GM18519 (cell line): ENCODE results near the gene RNF40.
"Not testable (repeated sequence)": the region's sequence is repeated elsewhere in the genome, so short reads cannot be mapped to it uniquely, and the experiment has no call there.

Experiments
- ATAC-seq: cut with Tn5 transposase; IDR thresholded peaks from one replicate; pipeline ENCODE4 v1.9.1; 2021; ENCODE audit warnings: mild to moderate bottlenecking, moderate library complexity; ENCODE audit not compliant: unreplicated experiment, low FRiP score

Gene RNF40

DNA sequence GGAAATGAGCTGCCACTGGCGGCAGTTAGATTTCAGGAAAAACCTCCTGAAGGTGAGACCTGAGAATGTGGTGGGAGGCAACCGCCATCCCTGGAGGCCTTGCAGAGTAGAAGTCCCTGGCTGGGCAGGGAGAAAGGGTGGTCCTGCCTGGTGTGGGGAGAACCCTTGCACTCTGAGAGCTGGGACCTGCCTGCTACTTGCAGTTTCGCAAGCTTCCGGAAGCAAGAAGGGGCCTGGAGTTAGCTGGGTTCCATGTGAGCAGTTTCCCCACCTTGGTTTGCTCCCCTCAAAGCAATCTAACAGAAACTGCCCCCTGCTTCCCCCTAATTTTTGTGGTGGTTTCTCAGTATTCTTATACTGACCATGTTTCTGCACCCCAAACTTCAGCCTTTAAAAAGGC is 18.4 kb downstream of the RNF40 start:
- no peak for ATAC-seq

DNA sequence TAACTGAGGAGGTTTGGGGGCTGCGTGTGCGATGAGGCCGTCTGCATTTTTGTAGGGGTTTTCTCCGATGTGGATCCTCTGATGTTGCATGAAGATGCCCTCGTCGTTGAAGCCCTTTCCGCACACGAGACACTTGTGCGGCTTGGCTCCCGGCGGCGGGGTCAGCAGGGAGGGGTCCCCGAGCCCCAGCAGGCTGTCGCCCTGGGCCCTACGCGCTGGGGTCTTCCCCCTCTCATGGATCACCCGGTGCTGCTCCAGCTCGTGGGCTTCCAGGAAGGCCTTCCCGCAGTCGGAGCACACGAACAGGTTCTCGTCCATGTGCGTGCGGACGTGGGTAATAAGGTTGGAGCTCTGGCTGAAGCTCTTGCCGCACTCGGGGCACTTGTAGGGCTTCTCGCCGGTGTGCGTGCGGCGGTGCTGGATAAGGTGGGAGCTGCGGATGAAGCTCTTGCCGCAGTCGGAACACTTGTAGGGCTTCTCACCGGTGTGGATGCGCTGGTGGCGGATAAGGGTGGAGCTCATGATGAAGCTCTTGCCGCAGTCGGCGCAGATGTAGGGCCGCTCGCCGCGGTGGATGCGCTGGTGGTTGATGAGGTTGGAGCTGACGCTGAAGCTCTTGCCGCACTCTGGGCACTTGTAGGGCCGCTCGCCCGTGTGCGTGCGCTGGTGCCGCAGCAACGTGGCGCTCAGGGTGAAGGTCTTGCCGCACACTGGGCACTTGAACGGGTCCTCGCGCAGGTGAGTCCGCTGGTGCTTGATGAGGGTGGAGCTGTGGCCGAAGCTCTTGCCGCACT is 20.6 kb downstream of the RNF40 start:
- ATAC-seq, result no peak

DNA sequence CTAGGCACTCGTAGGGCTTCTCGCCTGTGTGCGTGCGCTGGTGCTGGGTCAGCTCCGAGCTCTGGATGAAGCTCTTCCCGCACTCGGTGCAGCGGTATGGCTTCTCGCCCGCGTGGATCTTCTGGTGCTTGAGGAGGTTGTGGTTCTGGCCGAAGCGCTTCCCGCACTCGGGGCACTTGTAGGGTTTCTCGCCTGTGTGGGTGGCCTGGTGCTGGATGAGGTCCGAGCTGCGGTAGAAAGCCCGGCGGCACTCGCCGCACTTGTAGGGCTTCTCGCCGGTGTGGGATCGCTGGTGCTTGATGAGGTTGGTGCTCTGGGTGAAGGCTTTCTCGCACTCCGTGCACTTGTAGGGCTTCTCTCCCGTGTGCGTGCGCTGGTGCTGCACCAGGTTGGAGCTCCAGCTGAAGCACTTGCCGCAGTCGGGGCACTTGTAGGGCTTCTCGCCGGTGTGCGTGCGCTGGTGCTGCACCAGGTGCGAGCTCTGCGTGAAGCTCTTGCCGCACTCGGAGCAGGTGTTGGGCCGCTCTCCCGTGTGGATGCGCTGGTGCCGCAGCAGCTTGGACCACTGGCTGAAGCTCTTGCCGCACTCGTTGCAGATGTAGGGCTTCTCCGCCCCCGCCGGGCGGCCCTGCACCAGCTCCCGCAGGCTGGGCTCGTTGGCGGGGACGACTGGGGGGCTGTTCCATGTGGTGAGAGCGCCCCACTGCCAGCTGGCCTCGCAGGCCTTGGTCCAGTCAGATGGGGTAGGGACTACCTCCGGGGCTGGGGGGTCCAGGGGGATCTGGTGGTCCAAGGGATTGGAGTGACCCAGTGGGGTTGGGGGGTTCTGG is 21.4 kb downstream of the RNF40 start:
- no peak for ATAC-seq

DNA sequence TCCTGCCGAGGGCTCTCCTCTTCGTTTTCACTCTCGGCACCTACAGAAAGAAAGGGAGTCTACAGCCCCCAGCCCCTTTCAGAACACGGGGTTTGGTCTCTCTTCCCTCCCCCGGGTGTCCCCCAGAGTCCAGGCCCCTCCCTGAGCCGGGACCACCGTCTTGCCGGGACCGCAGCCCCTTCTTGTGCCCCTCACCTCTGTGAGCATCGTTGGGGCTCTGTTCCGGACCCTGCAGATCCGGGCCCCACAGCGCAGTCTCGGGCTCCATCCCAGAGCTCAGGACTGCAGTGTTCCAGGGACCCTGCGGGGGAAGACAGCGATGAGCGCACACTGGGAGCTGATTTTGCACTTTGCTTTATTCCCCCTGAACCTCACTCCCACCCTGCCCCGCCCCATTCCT is 22.1 kb downstream of the RNF40 start:
- no peak for ATAC-seq

DNA sequence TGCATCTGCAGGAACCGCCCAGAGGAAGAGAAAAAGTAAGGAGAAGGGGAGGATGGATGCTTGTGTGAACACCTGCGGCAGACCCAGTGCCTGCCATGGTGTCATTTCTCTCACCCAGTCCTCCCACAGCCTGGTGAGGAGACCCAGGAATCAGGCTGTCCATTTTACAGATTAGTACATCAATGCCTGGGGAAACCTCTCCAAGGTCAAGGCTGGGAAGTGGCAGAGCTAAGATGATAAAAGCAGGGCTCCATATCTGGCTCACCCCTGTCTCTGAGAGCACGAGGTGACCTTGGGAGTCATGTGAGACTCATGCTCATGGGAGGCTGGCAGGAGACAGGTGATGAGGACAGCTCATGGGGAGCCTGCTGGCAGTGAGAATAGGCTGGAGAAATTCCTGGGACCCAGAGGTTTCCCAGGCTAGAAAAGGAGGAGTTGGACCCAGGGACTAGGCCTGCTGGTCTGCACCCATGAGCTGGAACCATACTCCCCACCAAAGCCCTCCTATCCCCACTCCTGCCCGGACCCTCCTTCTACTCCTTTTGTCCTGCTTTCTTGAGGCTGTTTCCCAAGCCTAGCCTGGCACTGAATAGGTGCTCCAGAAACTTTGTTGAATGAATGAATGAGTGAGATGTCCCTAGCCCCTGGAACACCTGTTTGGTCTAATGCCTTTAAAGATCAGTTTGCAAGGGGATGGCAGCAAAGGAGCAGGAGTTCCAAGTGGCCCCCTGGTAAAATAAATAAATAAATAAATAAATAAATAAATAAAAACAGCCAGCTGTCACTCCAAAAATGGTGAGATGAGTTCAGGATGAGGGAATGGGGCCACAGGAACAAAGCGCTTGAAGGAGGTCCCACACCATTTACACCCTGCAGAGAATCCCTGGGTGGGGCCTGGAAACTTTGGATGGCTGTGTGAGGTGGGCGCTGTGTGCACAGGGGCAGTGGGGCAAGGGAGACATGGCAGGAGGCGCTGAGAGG is 23.3 kb downstream of the RNF40 start:
- ATAC-seq, result no peak

DNA sequence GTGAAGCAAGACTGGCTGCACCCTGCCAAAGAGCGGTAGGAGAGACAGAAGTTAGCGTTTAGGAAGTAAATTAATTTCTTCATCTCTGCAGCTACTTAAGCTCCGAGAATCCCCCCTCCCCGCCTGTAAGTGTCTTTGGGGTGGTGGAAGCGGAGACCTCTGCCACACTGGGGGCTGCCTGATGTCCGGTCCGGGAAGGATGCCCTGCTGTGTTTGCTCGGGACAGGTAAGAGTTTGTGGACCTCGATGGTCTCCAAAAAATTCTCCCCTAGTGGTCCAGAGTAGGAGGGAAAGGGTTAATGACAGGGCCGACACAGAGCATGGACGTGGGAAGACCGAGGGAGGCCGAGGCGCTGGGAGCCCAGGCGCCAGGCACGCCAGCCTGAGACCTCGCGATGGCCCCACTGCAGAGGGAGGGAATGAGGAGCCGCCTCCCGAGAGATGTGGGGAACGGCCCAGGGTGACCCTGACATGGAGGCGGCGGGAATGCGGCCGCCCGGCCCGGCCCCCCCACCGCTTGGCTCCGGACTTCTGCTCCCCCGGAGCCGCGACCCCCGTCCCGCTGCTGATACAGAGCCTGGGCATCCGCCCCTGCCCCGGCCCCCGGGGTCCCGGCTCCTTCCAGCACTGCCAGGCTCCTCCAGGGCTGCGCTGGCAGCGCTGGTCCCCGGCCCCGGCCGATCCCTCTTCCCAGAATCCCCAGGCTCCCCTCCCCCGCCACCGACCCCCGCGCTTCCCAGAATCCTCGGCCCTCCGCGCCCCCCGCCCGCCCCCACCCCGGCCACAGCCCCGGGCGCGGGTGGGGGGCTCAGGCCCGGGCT is 24.2 kb downstream of the RNF40 start:
- no peak for ATAC-seq

DNA sequence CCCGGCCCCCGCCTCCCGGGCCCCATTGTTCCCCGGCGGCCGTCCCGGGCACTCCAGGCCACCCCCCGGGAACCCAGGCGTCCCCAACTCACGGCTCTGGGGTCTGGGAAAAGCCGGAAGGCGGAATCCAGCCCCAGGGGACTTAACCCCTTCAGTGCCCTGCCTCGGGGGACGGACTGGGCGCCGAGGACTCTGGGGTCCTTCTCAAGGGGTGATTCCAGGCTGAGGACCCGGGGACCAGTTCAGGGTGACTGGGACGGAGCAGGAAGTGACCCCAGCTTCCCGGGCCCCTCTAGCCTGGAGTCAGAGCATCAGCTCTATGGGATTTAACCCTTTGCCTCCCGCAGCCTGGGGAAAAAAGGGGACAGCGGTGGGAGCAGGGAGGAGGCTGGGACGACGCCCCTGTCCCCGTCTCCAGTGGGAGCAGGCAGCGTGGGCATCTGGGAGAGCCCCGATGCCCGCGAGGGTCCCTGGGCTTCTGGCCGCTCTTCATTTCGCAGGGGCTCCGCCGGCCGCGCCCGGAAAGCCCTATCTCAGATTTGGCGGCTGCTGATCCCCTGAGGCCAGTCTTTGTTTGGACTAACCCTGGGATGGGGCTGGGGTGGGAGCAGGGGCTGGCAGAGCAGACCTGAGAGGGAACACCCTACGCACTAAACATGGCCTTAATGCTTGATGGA is 25.0 kb downstream of the RNF40 start, which contains the start of gene ZNF629:
TSS of gene ZNF629 (minus strand) at position 270 of the 677 bp plus-strand sequence. CDS start 2,723 bp downstream, outside the sequence.
- no peak for ATAC-seq

DNA sequence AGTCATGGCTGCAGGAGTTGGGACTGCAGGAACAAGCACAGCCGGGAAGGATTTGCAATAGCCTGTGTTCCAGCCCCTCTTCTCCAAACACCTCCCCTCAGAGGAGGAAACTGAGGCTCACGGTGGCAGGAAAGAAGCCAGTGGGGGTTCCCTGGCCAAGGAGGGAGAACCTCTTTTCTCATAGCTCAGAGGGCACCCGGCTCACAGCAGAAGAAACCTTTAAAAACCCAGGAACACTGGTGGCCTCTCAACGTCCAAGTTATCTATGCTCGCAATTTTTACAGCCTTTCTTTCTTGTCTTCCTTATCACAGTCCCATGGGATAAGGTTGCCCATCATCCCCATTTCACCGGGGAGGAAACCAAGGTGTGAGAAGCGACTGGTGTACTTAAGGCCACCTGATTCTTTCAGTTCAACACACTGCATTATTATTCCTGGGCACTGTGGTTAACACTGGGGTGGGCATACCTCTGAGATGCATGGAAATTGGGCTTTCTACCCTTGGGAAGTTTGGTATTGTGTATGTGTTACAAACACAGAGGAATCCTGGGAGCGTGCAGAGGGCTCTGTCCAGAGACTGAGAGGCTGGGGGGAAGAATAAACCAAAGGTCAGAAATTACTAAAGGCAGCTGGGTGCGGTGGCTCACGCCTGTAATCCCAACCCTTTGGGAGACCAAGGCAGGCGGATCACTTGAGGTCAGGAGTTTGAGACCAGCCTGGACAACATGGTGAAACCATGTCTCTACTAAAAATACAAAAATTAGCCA is 25.7 kb downstream of the RNF40 start:
- no peak for ATAC-seq

DNA sequence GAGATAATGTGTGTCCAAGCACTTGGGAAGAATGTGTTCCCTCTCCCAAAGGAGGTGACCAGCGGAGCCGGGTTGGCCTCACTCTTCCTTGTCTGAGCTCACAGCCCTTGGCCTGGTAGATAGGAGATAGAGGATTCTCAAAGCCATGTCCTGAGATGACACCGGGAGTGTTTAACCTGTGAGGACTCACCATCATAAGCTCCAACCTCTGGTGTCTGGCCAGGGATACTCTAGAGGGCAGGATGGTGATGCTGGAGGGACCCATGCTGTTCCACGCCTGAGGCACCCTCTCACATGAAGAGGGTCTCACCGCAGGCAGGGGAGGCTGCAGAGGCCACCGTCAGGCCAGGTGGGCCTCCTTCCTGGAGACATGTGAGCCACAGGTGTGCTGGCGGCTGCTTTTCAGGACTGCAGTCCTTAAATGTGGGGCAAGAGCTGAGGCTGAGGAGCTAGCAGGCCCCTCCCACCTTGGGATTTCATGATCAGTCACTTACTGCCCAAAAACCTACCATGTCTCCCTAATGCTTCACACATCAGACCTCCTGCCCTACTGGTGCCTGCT is 31.5 kb downstream of the RNF40 start:
- no peak for ATAC-seq

DNA sequence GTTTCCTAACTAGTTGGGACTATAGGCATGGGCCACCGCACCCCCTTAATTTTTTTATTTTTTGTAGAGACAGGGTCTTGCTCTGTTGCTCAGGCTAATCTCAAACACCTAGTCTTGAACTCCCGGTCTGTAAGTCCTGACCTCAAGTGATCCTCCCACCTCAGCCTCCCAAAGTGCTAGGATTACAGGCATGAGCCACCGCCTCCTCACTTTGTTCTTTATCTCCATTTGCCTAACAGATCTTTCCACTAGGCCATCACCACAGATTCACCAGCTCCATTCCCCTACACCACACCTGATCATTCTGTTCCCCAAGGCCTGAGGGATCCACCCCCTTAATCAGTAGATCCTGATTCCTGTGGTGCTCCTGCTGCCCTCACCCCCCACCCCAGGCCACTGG is 32.5 kb downstream of the RNF40 start:
- no peak for ATAC-seq

DNA sequence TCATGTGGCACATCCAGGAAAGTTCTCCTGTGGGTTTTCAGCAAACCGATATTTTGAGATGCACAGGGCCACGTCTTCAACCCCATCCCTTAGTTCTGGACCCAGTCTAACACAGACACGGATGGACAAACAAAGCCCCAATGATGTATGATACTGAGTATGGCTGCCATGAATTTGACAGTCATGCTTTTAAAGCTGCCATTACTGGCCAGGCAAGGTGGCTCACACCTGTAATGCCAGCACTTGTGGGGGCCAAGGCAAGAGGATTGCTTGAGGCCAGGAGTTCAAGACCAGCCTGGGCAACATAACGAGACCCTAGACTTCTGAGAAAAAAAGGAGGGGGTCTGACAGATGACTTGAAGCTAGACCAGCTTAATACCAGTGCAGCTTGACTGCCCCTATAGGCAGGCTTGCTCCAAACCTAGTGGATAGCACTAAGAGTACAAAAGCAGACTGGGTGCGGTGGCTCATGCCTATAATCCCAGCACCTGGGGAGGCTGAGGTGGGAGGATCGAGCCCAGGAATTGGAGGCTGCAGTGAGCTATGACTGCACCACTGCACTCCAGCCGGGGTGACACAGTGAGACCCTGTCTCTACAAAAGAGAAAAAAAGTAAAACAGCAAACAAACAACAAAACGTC is 35.7 kb downstream of the RNF40 start:
- no peak for ATAC-seq

DNA sequence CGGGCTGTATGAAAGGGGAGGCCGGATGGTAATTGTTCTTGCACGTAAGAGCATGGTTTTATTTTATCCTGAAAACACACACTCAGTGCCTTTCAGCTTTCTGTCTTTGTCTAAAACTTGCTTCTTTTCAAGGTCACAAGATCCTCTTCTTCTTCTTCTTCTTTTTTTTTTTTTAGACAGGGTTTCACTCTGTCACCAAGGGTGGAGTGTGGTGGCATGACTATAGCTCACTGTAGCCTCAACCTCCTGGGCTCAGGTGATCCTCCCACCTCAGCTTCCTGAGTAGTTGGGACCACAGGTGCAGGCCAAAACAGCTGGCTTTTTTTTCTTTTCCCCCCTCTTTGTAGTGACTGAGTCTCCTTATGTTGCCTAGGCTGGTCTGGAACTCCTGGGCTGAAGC is 40.8 kb downstream of the RNF40 start:
- no peak for ATAC-seq

DNA sequence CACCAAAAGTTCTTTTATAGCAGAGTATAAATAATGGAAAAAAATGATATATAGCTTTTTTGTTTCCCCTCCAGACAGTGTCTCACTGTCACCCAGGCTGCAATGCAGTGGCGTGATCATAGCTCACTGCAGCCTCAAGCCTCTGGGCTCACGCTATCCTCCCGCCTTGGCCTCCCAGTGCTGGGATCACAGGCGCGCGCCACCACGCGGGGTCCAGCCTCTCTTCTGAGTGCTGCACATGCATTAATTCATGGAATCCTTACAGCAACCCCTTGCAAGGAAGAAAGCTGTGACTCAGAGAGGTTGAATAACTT is 42.9 kb downstream of the RNF40 start:
- ATAC-seq, result no peak

DNA sequence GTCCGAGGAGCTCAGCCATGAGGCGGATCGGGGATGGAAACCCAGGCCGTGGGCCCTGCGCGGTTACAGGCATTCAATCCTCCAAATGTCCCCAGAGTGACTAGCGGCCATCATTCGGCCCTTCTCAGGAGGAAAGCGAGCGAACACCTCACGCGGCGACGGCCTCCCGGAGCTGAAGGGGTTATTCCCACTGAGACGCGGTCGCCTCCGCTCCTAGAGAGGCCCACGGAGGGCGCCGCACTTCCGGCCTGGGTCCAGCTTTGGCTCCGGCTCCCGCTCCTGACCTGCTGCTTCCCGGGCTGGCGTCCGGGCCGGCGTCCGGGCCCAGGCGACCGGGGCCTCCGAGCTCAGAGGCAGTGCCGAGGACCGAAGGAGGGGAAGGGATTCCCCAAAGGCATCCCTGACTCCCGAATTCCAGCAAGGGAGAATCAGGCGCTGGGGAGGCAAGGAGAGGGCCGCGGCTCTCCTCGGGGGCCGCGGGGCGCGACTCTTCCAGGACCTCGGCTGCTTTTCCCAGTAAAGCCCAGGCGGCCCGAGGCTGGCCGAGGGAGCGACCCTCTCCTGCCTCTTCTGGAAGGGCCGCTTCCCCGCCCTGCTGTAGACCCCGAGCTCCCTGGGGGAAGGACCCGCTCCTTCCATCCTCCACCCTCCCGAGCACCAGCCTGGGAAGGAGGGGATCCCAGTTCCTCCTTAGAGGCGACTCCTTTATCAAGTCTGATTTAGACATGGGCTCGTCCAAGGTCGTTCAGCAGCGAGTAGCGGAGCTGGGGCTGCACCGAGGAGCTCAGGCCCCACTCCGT is 43.4 kb downstream of the RNF40 start:
- no peak for ATAC-seq

DNA sequence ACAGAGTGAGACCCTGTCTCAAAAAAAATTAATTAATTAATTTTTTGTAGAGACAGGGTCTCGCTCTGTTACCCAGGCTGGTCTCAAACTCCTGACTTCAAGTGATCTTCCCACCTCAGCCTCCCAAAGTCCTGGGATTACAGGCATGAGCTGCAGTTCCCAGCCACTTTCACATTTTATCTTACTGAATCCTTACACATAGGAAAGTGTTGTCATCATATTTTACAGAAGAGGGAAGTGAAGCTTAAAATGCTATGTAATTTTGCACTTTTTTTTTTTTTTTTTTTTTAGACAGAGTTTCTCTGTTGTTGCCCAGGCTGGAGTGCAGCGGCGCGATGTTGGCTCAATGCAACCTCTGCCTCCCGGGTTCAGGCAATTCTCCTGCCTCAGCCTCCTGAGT is 46.0 kb downstream of the RNF40 start:
- ATAC-seq, result no peak

DNA sequence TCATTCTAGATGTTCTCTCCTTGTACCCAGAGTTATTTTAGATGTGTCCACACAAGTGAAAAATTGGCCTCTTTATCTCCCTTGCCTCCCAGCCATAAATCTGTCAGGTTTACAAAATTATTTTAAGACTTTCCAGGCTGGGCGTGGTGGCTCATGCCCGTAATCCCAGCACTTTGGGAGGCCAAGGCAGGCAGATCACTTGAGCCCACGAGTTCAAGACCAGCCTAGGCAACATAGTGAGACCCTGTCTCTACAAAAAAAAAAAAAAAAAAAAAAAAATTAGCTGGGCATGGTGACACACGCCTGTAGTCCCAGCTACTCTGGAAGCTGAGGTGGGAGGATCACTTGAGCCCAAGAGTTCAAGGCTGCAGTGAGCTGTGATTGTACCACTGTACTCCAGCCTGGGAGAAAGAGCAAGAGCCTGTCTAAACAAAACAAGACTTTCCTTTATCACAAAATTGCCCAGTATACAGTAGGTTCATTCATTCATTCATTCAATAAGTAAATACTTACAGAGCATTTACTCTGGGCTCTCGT is 46.8 kb downstream of the RNF40 start:
- not testable (repeated sequence) for ATAC-seq

DNA sequence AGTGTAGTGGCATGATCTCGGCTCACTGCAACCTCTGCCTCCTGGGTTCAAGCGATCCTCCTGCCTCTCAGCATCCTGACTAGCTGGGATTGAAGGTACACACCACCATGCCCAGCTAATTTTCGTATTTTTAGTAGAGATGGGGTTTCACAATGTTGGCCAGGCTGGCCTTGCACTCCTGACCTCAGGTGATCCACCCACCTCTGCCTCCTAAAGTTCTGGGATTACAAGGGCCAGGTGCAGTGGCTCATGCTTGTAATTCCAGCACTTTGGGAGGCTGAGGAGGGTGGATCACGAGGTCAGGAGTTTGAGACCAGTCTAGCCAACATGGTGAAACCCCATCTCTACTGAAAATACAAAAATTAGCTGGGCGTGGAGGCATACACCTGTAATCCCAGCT is 47.6 kb downstream of the RNF40 start:
- ATAC-seq, result not testable (repeated sequence)
